Measurements from ENCODE around the gene CYP4F8.
A peak's percentile ranks its signal among the peaks of the same experiment; 100 is the strongest.

The CYP4F8 gene

DNA sequence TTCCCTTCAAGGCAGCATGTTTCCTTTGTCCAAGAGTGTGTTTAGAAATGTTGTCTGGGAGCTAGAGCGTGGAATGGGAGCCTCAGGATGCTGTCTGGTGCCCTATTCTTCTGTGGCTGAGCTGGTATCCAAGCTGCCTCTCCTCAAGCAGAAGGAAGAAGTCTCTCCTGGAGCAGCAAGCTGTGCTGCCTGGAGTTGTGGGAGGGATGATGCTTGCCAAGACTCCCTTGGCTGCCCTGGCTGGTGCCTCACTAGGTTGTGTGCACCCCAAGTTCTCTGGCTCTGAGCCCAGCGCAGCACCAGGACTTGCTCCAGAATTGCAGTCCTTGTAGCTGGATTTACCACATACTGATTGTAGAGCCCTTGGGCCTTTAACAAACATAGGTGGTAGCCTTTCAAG, 21.0 kb downstream of the CYP4F8 start:
- Histone ChIP-seq H3K4me3 (no peak overlapping the region), H3K36me3 (no peaks in the 10 kb centered on the region), H3K27ac (no peak overlapping the region), H3K27me3 (no peaks in the 10 kb centered on the region), H3K9ac (no peak overlapping the region), H3K4me1 (peaks cover 14 to 31% (median 22%) of the 10 kb centered on the region in 10 experiments), H4K20me1 (no peaks in the 10 kb centered on the region), H3K9me3 (replicated peaks in 1 of 11) (no peaks in the 10 kb centered on the region), H3K4me2 (no peak overlapping the region; a peak in 1 of 22 replicates)
- no peak for TF ChIP-seq Cebpa-rat (IDR thresholded peaks at IDR 0.05)

DNA sequence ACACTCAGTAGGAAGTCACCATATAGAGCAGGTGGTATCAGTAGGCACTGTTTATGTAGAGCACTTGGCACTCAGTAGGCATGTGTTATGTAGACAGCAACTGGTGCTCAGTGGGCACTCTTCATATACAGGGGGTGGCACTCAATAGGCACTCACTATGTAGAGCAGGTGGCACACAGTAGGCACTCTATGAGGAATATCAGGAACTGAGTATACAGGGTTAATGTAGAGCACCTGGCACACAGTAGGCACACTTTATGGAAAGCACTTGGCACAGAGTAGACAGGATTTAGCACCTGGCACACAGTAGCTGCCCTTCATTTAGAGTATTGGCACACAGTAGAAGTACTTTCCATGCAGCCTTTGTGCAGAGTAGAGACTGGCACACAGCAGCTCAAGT, 24.6 kb downstream of the CYP4F8 start:
- H3K4me2 ChIP-seq = no peak overlapping the region
- no peak overlapping the region for H3K27ac ChIP-seq
- peaks cover 0 to under 1% (median 0%) of the 10 kb centered on the region in 11 experiments; a peak in 2 of 22 replicates for H3K9me3 ChIP-seq (replicated peaks in 1 of 11)
- H3K9ac ChIP-seq = no peak overlapping the region
- H3K36me3 ChIP-seq = no peaks in the 10 kb centered on the region
- no peak for TF ChIP-seq Cebpa-rat (IDR thresholded peaks at IDR 0.05)
- H3K4me1 ChIP-seq = peaks cover 0 to 18% (median 2%) of the 10 kb centered on the region in 10 experiments; a peak in 10 of 20 replicates
- no peaks in the 10 kb centered on the region for H4K20me1 ChIP-seq
- no peak overlapping the region for H3K4me3 ChIP-seq
- H3K27me3 ChIP-seq = no peaks in the 10 kb centered on the region

DNA sequence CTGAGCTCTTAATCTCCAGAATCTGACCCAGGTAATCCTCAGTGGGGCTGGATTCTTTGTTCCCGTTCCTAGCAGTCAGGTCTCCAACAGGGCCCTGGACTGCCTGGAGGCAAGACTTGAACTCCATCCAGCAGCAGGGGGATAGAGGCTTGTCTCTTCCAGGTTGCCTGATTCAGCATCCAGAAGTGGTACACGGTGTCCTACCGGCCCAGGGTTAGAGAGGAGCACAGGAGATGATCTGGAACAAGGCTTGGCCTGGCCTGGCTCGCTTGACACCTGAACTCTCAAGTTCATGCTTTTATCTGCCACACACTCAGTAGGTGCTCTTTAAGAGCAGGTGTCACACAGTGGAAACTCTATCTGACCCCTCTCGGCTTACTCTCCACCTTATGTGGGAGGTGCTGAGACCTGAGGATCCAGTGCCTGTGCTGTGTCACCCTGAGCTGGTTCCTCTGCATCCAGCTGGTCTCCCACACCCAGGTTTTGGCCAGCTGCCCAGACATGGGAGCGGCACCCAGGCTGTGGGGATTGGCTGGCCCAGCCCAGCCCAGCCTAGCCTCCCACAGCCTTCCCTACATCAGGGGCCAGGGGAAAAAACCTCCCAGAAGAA, 25.4 kb downstream of the CYP4F8 start, which contains the start of gene CYP4F3:
TSS of gene CYP4F3 (plus strand) at position 604 of the 610 bp plus-strand sequence. CDS start 519 bp downstream, outside the sequence.
- H3K4me3 ChIP-seq = no peak within 1 kb of the TSS
- H3K4me2 ChIP-seq = peak within 1 kb of the TSS in 4 of 11 experiments; percentile 21 to 31 (median 28); a peak in 4 of 22 replicates
- H4K20me1 ChIP-seq = no peaks in the 10 kb centered on the region
- no peaks in the 10 kb centered on the region for H3K36me3 ChIP-seq
- H3K9ac ChIP-seq = no peak within 1 kb of the TSS
- H3K27me3 ChIP-seq = no peaks in the 10 kb centered on the region
- peaks cover 0 to 18% (median 2%) of the 10 kb centered on the region in 10 experiments; a peak in 10 of 20 replicates for H3K4me1 ChIP-seq
- TF ChIP-seq Cebpa-rat (IDR thresholded peaks at IDR 0.05) = no peak
- no peak within 1 kb of the TSS for H3K27ac ChIP-seq
- H3K9me3 ChIP-seq (replicated peaks in 1 of 11) = peaks cover 0 to 4% (median 0%) of the 10 kb centered on the region in 11 experiments; a peak in 2 of 22 replicates

DNA sequence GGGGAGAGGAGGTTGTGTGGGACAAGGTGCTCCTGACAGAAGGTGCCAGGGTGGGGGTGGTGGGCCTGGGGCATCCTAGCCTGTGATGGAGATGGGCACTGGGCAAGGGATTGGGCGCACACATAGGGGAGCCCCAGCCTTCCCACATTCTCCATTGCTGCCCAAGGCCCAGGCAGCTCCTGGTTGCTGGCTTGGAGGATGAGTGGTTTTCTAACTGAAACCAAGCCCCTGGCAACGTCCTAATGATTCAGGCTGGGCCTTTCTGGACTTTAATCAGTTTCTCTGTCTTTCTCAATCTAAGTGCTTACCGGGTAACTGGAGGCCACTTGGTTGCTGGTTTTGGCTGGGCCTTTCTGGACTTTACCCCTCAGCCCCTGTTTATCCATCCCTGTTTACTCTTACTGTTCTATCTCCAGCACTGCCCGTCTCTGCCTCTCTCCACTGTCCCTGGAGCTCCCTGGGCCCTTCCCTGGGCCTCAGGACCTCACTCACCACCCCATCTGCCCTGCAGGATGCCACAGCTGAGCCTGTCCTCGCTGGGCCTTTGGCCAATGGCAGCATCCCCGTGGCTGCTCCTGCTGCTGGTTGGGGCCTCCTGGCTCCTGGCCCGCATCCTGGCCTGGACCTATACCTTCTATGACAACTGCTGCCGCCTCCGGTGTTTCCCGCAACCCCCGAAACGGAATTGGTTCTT, 26.0 kb downstream of the CYP4F8 start:
- Histone ChIP-seq H3K4me1 (peaks cover 0 to 18% (median 2%) of the 10 kb centered on the region in 10 experiments; a peak in 10 of 20 replicates), H3K9ac (no peak overlapping the region), H3K4me2 (peak overlapping the region in 3 of 11 experiments; percentile 26 to 31 (median 31); a peak in 3 of 22 replicates), H3K4me3 (no peak overlapping the region), H3K36me3 (no peaks in the 10 kb centered on the region), H3K9me3 (replicated peaks in 1 of 11) (peaks cover 0 to 4% (median 0%) of the 10 kb centered on the region in 11 experiments; a peak in 2 of 22 replicates), H3K27ac (no peak overlapping the region), H3K27me3 (no peaks in the 10 kb centered on the region), H4K20me1 (no peaks in the 10 kb centered on the region)
- TF ChIP-seq Cebpa-rat (IDR thresholded peaks at IDR 0.05) = no peak

DNA sequence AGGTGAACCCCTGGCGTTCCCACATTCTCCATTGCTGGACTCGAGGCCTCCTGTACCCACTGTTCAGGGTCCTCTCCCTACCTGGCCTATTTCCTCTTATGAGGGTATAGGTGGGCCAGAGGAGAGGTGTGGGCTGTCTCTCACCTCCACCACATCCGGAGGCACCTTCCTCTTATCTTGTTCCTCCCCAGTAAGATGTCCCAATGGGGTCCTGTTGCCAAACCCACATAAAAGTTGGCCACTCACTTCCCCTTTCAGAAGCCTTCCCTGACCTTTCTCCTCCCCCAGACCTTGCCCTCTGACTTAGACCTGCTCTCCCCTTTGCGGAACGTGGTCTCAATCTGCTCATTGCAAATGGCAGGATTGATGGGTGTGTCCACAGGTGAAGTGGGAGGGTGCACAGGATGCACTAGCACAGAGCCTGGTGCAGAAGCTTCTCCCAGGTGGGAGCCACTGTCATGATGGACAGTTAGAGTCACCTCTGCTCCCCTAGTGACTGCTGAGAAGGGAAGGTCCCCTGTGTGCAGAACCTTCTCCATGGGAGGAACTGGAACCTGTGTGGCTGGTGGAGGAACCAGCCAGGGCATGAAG, 27.0 kb downstream of the CYP4F8 start:
- no peak overlapping the region for H3K9ac ChIP-seq
- H3K27ac ChIP-seq = no peak overlapping the region

DNA sequence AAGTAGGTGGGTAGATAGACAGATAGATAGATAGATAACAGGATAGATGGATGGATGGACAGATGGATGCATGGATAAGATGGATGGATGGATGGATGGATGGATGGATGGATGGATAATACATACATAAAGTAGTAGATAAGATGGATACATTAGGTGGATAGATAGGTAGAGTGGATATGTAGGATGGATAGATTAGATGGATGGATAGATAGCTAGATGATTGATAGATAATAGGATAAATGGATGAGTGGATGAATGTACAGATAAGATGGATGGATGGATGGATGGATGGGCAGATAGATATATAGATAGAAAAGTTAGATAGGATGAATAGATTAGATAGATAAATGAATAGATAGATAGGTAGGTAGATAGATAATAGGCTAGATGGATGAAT, 27.8 kb downstream of the CYP4F8 start:
- TF ChIP-seq Cebpa-rat (IDR thresholded peaks at IDR 0.05) = no peak
- Histone ChIP-seq H3K27me3 (no peaks in the 10 kb centered on the region), H3K4me2 (no peak overlapping the region), H3K4me3 (no peak overlapping the region), H3K9ac (no peak overlapping the region), H3K27ac (no peak overlapping the region), H3K4me1 (peaks cover 0 to 18% (median 2%) of the 10 kb centered on the region in 10 experiments; a peak in 10 of 20 replicates), H4K20me1 (no peaks in the 10 kb centered on the region), H3K9me3 (replicated peaks in 1 of 11) (peaks cover 0 to 4% (median 0%) of the 10 kb centered on the region in 11 experiments; a peak in 2 of 22 replicates), H3K36me3 (no peaks in the 10 kb centered on the region)

More for the DNA sequence above, 27.0 kb downstream of the CYP4F8 start:
- Histone ChIP-seq H3K36me3 (no peaks in the 10 kb centered on the region), H3K9me3 (replicated peaks in 1 of 11) (peaks cover 0 to 4% (median 0%) of the 10 kb centered on the region in 11 experiments; a peak in 2 of 22 replicates), H3K4me1 (peaks cover 0 to 18% (median 2%) of the 10 kb centered on the region in 10 experiments; a peak in 10 of 20 replicates), H3K27me3 (no peaks in the 10 kb centered on the region), H3K4me2 (peak overlapping the region in 4 of 11 experiments; percentile 21 to 31 (median 23); a peak in 5 of 22 replicates), H4K20me1 (no peaks in the 10 kb centered on the region), H3K4me3 (no peak overlapping the region)
- peak in 1 of 11 experiments; percentile 34; a peak in 1 of 22 replicates for TF ChIP-seq Cebpa-rat (IDR thresholded peaks at IDR 0.05)

DNA sequence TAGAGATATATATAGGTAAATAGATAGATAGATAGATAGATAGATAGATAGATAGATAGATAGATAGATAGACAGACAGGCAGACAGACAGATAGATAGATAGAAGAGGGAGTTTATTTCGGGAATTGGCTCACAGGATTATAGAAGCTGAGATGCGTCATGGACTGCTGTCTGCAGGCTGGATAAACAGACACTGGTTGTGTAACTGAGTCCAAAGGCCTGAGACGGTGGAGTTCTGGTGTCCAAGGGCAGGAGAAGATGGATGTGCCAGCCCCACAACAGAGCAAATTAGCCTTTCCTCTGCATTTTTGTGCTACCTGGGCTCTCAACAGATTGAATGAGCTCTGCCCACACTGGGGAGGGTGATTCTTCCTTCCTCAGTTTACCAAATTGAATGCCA, 28.4 kb downstream of the CYP4F8 start:
- no peak for TF ChIP-seq Cebpa-rat (IDR thresholded peaks at IDR 0.05)
- H3K27ac ChIP-seq = no peak overlapping the region
- no peak overlapping the region for H3K9ac ChIP-seq
- no peaks in the 10 kb centered on the region for H3K27me3 ChIP-seq
- H3K4me1 ChIP-seq = peaks cover 0 to 18% (median 2%) of the 10 kb centered on the region in 10 experiments; a peak in 10 of 20 replicates
- H3K9me3 ChIP-seq (replicated peaks in 1 of 11) = peaks cover 0 to 4% (median 0%) of the 10 kb centered on the region in 11 experiments; a peak in 2 of 22 replicates
- no peak overlapping the region for H3K4me3 ChIP-seq
- H4K20me1 ChIP-seq = no peaks in the 10 kb centered on the region
- H3K36me3 ChIP-seq = no peaks in the 10 kb centered on the region
- H3K4me2 ChIP-seq = no peak overlapping the region

DNA sequence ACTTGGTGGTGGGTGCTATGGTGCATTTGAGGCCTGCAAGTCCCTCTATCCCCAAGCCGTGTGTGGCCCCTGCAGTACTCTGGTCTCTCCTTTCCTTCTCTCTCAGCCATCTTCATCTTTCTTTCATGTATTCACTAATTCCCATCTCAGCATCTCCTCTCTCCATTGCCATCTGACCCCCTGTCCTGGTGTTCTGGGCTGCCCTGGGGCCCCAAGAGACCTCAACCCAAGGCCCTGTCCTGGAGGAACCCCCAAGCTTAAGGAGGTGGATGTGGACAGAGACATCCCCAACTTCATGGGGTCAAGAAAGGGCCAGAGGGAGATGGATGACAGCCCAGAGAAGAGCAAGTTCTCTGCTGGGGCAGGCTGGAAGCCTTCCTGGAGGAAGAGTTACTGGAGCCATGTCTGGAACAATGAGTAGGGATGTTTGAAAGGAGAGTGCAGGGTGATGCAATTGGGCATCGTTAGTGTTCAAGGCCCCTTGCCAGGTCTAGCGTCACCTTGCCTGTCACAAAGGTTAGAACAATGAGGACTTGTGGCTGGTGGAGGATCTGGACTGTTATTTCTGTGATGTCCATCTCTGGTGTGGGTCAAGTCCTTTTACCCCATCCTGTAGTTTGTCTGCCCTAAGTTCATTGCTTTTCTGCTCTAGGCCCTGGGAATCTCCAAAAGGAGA, 29.2 kb downstream of the CYP4F8 start:
- Histone ChIP-seq H3K9ac (no peak overlapping the region), H3K9me3 (replicated peaks in 1 of 11) (peaks cover 0 to 4% (median 0%) of the 10 kb centered on the region in 11 experiments; a peak in 2 of 22 replicates), H3K36me3 (no peaks in the 10 kb centered on the region), H3K27ac (no peak overlapping the region), H3K4me3 (no peak overlapping the region), H3K4me2 (no peak overlapping the region), H3K4me1 (peaks cover 0 to 18% (median 2%) of the 10 kb centered on the region in 10 experiments; a peak in 10 of 20 replicates), H3K27me3 (no peaks in the 10 kb centered on the region), H4K20me1 (no peaks in the 10 kb centered on the region)
- no peak for TF ChIP-seq Cebpa-rat (IDR thresholded peaks at IDR 0.05)

Data from BLaER1 treated with 17β-estradiol and CSF1 and Interleukin-3, amounts not matched to agents 10 nM and 100 nM (cell line).